Measurements from ENCODE around the gene UBL7.

- TF ChIP-seq CTCF (IDR thresholded peaks at IDR 0.05; ENCODE audit: poor library complexity): no peak
- TF ChIP-seq EZH2phosphoT487 (IDR thresholded peaks at IDR 0.05; ENCODE audit: low read depth, severe bottlenecking, unreplicated experiment): no peak
- no peak for TF ChIP-seq EZH2 (IDR thresholded peaks at IDR 0.05; ENCODE audit: borderline replicate concordance)
Observed at GRCh38 chr15:74505837-74506514, 45.0 kb upstream of the UBL7 start.
